GM19452 (cell line): ENCODE measurements around the gene PDIA2.
"Not testable (repeated sequence)": the region's sequence is repeated elsewhere in the genome, so short reads cannot be mapped to it uniquely, and the experiment has no call there.

Experiments
- ATAC-seq: cut with Tn5 transposase; IDR thresholded peaks from one replicate; pipeline ENCODE4 v1.9.1; 2021; ENCODE audit not compliant: unreplicated experiment

PDIA2 gene

DNA sequence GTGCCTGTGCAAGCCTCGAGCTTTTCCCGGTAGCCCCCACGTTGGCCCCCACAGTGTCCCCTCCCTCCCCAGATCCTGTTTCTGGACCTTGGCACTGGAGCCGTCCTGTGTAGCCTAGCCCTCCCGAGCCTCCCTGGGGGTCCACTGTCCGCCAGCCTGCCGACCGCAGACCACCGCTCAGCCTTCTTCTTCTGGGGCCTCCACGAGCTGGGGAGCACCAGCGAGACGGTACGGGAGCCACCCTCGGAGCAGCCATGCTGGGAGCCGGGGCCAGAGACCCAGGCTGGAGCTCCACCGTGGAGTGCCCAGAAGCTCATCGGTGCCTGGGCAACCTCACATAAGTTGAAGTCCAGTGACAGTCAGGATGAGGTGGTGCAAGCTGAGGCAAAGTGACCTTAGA lies 19.0 kb upstream of the PDIA2 start:
- ATAC-seq = no peak

DNA sequence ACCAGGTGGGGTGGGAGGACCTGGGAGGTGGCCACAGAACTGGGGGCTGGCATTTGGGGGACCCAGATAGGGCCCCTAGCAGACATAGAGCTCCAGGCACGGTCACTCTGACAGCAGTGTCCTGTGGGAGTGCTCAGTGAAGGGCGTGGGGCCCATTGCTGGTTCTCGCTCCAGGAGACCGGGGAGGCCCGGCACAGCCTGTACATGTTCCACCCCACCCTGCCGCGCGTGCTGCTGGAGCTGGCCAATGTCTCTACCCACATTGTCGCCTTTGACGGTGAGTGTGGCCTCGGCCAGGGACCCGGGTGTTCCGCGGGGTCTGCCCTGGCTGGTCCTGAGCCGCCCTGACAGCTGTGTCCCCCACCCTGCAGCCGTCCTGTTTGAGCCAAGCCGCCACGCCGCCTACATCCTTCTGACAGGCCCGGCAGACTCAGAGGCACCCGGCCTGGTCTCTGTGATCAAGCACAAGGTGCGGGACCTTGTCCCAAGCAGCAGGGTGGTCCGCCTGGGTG lies 18.5 kb upstream of the PDIA2 start:
- no peak for ATAC-seq

DNA sequence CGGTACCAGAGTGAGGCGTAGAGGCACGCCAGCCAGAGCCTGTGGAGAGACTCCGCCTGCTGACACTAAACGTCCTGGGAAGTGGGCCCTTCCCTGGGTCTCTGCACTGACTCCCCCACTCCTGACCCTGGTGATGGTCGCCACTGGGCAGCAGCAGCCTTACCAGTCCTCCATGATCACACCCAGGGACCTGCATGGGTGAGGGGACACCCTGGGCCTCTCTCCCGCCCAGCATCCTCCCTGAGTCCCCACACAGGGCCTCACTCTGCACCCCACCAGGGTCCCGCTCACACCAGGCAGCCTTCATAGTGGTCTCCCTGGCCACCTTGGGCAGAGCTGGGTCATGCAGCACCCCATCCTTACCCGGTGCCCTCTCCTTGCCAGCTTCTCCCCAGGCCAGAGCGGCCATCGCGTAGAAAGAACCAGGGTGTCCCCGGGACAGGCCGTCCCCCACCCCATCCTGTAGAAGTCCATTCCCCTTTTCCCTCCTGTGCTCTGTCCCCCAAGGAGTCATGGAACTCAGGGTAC lies 17.9 kb upstream of the PDIA2 start:
- no peak for ATAC-seq

DNA sequence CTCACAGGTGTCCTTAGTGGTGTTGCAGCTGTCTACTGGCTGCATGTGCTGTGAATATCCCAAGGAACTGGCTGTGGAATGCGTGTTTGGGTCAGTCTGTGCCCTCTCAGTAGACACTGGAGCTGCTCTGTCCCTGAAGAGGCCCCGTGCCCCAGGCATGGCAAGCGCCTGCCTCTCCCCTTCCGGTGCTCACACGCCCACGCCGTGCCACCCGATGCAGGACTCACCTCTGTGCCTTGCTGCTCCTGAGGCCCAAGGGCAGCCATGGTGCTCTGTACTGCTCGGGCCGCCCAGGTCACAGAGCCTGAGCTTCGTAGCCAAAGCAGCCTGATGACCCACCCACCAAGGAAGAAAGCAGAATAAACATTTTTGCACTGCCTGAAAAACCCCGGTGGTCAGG lies 17.3 kb upstream of the PDIA2 start:
- ATAC-seq = no peak

DNA sequence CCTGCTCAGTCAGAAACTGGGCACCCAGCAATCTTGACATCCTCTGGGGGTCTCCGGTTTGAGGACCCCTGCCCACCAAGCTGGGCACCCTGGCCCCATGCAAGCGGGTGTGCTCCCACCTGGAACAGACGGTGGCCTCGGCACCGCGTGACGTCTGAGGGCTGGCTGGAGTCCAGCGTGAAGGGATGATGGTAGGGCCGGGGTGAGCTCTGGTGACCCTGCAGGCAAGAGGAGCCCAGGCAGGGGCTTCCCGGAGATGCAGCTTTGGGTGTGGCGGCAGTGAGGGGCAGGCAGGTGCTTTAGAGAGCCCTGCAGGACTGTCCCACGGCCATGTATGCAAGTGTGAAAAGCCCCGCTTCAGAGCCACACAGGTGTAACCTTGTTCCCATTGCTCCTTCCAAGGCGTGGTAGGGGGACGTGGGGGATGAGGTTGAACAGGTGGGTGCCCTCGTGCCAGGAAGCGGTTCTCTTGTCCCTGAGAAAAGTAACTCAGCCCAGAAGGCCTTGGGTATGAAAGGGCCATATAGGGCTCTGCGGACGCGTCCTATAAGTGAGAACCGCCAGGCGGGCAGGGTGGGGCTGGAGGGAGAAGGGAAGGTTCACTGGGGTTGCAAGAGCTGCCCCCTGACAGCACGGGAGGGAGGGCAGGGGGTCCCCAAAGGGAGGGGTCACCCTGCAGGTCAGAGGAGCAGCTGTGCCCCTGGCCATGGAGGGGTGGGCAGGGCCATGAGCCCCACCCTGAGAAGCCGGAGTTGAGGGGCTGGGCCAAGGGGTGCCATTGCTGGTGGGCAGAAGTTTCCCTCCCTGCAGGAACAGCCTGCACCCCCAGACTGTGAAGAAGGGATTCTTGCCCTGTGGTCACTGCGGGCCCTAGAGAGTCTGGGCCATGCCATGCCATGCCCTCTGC lies 16.5 kb upstream of the PDIA2 start:
- no peak for ATAC-seq

DNA sequence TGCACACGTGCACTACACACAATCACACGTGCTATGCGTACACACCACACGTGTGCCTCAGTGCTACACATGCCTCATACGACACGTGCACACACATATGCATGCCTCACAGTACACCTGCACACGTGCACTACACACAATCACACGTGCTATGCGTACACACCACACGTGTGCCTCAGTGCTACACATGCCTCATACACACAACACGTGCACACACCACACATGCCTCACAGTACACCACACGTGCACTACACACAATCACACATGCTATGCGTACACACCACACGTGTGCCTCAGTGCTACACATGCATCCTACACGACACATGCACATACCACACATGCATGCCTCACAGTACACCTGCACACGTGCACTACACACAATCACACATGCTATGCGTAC lies 15.4 kb upstream of the PDIA2 start:
- ATAC-seq = not testable (repeated sequence)

DNA sequence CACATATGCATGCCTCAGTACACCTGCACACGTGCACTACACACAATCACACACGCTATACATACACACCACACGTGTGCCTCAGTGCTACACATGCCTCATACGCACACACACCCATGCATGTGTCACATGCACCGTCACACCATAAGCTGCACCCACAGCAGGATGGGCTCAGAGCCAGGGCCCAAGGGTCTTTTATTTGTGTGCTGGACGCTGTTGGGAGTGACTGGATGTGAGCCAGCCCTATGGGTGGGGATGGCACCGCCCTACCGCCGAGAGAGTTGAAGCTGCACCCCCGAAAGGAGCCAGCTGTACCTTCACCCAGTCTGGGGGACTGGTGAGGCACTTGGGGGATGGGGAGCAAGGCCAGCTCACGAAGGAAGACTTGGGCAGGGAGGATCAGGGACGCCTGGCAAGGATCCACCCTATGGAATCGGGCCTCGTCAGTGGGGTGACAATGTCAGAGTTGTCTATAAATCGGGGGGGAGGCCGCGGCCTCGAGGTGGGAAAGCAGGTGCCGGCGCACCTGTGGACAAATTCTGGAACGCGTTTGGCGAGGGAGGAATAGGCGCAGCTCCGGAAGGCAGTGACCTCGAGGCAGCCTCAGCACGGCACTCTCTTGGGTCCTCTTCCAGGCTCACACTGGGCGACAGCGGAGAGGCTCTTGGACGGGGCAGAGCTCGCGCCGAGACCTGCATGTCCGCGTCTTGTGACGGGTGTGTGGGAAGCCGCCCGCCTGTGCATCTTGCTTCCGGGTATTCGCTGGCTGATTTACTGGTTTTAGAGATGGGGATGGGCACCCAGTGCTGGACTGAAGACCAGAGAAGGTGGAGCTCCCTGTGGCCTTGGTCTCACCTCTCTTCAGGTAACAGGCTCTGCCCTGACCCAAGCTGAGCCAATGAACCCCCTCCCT lies 14.6 kb upstream of the PDIA2 start:
- ATAC-seq = no peak

DNA sequence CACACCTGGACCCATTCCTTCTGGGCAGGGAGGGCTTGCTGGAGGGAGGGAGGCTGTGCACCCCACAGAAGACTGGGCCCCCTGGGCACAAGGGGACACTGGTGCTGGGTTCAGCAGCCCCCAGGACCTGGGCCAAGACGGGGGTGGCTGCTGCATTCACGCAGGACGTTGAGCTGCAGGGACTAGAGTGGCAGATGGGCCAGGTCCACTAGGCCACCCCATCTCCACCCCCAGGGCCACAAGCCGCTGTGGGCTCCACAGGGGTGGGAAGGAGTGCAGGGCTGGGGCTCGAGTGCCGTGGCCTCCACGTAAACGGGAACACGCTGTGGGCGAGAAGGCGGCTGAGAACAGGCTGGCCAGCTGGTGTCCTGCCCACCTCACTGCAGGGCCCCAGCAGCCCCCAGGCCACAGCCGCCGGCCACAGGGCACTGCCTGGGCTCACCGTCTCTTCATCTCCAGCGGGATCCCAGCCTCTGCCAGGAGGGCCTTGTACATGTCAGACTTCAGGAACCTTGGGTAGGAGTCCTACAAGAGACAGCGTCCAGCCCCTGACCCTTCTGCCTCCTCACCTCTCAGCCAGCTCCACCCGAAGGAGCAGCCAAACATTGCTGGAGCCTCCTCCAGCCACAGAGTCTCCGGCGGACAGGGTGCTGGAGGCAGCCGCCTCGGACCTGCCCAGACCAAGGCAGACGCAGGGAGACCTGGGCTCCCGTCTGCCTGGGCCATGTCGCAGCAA lies 13.7 kb upstream of the PDIA2 start:
- ATAC-seq = no peak

DNA sequence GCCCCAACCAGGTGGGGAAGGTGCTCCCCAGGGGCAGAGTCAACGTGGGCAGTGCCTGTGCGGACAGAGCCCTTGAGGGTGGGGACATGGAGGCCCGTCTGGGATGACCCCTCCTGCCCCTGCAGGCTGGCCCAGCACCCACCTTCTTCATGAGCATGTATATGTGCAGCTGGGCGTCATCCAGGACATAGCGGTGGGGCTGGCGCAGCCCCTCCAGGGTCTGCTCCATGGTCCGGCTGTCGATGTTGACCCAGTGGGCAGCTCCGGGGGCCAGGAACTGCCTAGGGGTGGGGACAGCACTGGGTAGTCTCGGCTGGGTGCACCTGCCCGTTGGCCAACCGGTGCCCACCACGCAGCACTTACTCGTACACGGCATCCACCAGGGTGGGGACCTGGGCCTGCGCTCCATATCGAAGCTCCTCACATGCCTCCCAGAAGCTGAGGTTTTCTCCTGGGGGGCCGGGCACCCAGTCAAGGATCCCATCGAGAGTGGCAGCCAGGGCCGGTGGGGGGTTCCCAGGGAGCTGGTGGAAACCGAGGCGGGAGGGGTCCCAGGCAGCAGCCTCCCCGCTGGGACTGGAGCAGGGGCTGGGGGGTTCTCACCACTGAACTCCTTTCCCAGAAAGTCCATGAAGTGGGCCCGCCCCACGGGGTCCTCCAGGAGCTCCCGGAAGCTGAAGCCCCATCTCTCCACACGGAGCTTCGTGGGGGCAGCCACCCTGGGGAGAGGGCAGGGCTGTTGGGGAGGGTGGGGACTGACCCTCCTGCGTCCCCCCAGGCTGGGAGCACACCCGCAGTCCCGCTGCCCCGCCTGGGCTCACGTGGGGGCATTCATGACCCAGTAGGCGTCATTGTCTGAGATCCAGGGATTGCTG lies 12.3 kb upstream of the PDIA2 start:
- no peak for ATAC-seq

DNA sequence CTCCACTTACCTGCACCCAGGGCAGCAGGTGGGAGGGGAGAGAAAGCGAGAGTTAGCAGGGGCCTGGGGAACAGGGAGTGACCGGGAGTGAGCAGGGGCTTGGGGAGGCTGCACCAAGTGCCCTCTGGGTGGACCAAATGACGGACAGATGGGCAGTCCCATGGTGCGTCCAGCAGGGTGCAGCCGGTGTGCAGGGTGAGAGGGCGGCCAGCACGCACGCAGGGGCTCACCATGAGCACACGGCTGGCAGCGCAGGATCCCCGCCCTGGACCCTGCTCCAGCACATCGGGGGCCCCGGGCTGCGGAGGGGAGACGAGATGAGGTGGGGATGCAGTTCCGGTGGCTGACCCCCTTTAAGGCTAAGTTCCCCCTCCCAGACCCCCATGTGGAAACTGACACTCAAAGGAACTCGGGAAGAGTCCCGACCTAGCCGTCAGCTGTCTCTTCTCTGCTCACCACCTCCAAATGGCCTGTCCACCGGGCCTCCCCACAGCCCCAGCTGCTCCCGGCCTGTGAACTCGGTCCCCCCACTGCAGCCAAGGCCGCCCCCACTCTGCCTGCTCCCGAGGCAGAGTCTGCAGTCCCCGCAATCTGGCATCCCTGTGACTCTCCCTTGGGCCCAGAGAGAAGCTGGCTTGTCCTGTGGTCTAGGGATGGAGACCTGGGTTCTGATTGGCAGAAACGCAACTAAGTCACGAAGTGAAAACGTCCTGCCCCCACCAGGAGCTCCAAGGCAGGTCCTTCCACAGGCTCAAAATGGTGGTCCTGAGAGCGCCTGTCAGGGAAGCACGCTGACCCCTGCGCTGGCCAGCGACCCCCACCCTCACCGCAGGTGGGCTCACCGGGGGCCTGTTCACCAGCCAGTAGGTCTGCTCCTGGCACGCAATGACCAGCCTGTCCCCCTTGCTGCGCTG lies 10.1 kb upstream of the PDIA2 start:
- ATAC-seq = no peak

DNA sequence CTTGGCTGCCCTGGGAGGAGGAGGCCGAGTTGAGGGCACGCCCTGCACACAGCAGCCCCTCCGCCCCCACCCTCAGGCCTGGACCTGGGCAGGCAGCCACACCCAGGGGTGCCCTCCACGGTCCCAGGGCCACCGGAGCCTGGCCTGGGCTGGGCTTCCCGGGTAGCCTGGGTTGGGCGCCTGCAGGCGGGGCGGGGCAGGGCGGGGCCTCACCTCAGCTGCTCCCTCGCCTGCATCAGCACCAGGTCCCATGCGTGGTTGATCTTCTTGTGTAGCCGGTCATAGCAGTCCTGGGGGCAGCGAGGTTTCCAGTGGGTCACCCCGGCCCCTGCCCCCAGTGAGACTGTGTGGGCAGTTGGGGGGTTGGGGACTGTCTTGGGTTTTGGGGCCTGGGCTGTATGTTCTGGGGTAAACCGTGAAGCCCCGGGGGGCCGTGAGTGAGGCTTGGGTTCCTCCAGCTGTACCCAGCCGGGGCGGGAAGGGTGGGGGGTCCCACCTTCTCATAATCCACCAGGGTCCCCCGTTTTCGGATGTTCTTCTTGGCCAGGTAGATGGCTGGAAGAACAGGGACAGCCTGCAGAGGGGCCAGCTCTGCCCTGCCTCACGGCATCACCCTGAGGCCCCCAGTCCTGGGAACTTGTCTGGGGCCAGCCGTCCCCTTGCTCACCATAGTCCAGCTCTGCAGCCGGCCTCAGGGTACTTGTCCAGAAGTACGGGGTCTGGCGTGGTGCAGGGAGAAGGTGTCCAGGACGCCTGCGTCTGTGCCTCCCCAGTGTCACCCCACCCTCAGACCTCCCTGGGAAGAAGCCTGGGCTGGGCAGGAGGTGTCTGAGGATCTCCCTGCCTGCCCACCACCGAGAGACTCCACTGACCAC lies 9.2 kb upstream of the PDIA2 start:
- ATAC-seq = no peak

DNA sequence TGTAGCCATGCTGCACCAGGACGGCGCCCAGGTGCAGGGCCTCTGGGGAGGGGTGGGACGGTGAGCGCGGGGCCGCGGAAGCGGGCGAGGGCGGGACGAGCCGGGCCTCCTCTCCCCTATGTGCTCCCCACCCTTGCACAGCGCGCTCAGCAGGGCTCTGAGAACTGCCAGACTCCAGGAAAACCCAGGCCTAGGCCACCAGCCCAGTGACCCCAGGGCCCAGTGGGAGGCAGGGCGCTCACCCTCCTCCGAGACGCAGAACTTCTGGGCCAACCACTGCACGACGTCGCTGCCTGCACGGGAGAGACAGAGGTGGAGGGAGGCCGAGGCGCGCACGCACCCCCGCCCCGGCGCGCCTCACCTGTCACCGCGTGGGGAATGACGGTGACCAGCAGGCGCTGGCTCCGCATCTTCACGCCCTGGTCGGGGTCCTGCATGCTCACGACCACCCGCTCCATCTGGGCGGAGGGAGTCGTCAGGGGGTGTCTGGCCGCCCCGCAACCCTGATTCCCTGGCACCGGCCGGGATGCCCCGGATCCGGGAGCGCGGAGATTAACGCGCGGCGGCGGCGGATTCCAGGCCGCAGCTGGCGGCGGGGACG lies 7.8 kb upstream of the PDIA2 start:
- ATAC-seq = no peak

DNA sequence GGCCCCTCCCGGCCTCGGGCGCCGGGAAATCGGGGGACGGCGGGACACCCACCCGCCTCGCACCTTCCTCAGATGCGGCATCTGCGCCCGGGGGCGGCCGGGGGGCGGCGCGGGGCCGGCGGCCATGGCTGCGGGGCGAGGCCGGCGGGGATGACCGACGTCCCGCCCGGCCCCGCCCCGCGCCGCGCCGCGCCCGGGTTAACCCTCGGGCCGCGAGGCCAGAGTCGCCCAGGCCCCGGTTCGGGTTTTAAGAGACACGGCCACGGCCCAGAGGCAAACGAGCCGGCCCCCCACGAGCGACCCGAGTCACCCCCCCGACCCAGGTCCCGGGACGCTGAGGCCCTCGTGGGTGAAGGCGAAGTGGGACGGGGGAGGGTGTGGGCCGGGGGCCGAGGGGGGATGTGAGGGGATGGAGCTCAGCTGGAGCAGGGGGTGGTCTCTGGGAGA lies 7.2 kb upstream of the PDIA2 start, which contains the start of gene RGS11:
RGS11 (minus strand) TSS at position 159 of the 447 bp plus-strand sequence; CDS start at position 126, 33 bp downstream.
- ATAC-seq = no peak

DNA sequence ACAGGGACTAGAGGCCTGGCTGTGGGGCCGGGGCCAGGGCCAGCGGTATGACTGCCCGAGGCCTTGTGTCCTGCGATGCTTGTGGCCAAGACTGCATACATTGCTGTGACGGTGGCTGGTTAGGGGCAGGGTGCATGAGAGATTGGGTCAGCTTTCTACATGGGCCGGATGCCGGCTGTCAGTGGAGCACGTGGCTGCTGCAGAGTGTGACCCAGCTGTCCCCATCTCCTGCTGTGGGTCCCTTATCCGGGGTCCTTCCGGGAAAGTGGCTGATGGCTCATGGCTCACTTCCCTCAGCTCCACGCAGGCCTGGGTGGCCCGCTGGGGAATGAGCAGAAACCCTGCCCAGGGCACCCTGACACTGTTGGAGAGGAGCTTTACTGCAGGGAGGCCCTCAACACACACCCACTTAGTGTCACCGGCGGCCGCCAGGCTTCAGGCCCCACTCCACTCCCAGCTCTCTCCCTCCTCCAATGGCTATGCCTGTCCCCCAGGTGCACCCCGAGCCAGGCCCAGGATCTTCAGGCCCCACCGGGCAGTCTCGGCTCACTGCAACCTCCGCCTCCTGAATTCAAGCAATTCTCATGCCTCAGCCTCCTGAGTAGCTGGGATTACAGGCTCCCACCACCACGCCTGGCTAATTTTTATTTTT lies 6.4 kb upstream of the PDIA2 start:
- ATAC-seq = no peak

DNA sequence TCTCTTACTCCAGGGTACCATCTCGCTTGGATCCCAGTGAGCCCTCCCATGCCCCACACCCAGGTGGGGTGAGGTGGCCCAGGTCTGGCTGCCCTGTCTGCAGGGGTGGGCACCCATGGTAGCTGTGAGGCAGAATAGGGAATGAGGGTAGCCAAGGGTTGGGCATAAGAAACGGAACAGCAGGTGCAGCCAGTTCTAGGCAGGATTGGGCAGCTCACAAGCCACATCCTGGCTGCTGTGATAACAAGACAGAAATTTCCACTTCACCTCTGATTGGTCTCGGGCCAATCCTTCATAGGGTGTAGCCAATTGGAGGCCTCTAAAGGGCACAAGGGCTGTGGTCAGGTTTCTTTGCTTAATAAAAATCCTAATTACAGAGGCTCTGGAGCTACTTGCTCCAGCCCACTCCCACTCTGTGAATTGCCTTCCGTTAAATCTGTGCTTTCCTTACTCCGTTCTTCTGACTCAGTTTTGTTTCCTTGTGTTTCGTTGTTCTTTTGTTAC lies 4.0 kb upstream of the PDIA2 start:
- no peak for ATAC-seq

DNA sequence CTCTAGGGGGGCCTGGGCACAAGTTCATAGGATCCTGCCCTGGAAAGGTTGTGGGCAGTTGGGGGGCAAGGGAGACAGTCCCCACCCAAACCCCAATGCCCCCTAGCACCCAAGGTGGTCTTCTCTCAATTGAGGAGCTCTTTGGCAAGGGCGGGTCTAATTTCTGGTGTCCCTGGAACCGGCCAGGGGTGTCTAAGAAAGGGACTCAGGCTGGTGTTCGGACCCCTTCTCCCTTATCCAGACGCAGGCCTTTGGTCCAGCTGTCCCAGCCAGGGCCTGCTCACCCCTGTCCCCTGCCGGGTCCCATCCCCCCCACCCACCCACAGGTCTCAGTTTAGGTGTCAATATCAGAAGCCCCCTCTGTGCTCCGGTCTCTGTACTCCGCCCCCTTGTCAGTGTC lies 3.4 kb upstream of the PDIA2 start:
- no peak for ATAC-seq
